NCI-H146 treated with DMSO at 0.1 percent for 48 hours (cell line): ENCODE results near the gene GPR37L1.
"Not testable (repeated sequence)": the region's sequence is repeated elsewhere in the genome, so short reads cannot be mapped to it uniquely, and the experiment has no call there.

Experiments
- DNase-seq: peaks from one replicate; lab custom pipeline; 2025; ENCODE audit not compliant: unreplicated experiment; lab: John Stamatoyannopoulos, UW

GPR37L1 gene

DNA sequence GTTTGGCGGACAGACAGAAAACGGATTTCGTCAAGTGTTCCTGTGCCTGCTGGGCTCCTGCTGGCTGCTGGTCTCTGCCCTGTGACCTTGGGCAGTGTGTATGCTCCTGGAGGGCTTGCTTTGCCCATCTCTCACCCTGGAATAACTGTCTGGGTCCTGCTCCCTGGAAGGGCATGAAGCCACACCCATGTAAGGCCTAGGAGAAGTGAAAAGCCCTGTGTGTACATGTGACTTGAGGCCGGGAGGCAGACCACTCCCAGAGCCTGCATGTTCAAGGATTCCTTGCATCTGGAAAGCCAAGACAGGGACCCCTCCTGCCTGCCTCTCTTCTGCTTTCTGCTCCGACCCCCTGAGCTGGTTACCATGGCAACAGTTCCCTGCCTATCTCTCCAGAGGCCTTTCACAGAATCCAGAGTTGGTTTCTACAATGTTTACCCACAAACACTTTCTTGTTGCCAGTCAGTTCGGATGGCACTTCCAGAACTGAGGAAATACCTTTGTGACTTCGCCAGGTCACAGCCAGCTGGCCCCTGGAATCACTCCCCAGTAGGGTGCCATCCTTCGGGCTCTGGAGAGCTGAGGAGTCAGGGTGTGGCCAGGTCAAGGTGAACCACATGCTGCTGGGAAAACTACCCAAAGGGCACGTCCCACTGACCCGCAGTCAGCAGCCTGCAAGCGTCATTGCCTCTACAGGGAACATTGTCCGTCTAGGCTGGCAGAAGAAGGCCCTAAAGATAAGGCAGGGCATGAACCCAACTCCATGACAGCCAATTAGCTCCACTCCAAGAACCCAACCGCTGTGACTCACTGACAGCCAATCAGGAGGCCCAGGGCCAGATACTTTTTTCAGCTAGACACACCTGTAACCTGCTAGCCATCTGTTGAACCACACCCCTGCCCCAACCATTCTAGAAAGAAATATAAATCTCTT, 14.7 kb upstream of the GPR37L1 start:
- peak; percentile 28 for DNase-seq

GRCh38 chr1:202110977-202111376, 11.7 kb upstream of the GPR37L1 start:
- no peak for DNase-seq

- not testable (repeated sequence) for DNase-seq
Observed at GRCh38 chr1:202111589-202111988, 11.1 kb upstream of the GPR37L1 start.

DNA sequence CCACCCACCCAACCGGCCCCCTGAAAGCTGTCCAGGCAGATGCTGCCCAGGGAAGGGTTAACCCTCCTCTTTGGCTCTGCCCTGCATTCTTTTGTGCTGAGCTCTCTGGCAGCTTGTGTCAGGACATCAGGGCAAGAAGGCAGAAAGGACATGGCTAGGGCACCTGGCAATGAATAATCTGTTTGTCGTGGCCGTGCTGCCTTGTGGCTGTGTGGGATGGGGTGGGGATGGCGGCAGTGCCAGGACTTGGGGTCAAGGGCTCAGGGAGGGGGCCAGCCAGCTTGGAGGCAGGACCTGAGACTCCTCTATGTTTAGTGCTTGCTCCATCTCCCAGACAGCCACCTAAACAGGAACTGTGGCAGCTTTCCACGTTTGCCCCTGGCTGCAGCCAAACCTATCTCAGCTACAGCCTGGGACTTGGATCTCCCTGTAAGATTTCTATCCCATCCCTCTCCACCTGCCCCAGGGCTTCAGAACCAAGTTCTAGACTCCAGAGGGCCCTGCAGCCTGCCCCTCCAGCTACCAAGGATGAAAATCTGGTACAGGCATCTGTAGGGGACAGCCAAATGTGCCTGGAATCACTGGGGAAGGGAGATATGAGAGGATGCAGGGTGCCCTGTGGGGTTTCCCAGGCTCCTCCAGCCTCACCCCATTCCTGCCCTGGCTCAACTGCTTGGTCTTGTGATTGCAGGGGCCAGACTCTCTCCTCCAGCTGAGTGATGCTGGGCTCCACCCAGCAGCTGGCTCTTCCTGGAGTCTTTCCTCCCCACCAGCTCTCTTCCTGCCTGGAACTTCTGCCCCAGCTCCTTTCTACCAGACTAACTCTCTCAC, 9.6 kb upstream of the GPR37L1 start:
- no peak for DNase-seq

DNA sequence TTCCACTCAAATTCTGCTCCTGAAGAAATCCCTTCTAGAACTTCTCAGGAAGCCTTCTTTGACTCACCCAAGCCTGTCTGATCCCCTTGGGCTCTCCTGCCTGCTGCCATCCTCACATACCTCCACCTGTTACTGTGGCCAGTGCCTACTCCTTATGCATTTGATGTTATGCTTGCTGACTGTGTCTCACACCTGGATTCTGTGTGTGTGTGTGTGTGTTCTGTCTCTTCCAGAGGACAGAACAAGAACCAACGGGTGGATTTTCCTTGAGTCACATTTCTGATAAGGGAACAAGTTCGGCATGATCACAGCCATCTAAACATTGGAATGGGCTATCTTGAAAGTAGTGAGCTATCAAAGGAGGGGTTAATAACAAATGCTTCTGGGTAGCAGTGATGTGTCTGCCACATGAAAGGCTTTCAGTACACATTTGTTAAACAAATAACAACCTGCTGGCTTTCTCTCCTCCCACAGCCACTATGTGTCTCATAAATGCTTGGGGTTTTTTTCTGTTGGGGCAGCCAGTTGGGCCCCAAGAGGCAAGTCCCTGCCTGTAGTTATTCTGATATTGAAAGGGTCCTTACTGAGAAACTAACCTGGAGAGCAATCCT, 8.9 kb upstream of the GPR37L1 start:
- no peak for DNase-seq

DNA sequence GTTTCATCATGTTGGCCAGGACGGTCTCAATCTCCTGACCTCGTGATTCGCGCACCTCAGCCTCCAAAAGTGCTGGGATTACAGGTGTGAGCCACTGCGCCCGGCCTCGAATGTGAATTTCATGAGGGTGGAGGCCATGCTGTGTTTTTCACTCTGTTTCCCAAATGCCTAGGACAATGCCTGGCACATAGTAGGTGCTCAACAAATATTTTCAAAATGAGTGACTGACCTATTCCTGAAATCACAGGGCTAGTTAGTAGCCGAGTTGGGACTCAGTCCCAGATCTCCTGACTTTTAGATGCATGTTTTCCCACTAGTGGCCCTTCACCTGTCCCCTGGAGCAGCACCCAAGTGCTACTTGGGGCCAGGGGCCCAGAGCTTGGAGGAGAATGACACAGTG, 6.4 kb upstream of the GPR37L1 start:
- DNase-seq: no peak

- DNase-seq: no peak
Observed at GRCh38 chr1:202117898-202118371, 4.8 kb upstream of the GPR37L1 start.

DNA sequence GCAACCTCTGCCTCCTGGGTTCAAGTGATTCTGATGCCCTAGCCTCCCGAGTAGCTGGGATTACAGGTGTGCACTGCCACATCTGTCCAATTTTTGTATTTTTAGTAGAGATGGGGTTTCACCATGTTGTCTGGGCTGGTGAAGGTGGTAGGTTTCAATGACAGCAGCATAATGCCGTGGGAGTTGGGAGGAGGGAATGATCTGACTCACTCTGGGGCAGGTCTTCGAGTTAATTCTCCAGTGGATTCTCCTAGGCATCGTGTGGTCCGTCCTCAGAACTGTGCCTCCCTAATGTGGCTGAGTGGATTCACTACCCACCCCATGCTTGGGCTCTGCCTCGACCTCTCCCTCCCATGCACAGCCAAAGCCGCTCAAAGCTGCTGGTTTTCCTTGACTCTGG, 1.7 kb upstream of the GPR37L1 start:
- DNase-seq: no peak

DNA sequence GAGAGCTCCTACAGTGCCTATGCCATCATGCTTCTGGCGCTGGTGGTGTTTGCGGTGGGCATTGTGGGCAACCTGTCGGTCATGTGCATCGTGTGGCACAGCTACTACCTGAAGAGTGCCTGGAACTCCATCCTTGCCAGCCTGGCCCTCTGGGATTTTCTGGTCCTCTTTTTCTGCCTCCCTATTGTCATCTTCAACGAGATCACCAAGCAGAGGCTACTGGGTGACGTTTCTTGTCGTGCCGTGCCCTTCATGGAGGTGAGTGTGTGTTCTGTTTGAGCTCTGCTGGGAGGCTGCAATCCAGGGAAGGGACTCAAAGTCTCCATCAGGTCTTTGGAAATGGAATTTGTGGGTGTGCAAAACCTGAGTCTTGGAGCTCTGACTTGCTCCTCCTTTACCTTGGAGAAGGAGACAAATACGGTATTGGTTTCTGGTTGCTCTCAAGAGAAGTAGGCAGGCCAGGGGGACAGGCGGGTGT, 658 bp downstream of the GPR37L1 start:
- no peak for DNase-seq

GRCh38 chr1:202124142-202124541, 1.4 kb downstream of the GPR37L1 start:
- DNase-seq: no peak

DNA sequence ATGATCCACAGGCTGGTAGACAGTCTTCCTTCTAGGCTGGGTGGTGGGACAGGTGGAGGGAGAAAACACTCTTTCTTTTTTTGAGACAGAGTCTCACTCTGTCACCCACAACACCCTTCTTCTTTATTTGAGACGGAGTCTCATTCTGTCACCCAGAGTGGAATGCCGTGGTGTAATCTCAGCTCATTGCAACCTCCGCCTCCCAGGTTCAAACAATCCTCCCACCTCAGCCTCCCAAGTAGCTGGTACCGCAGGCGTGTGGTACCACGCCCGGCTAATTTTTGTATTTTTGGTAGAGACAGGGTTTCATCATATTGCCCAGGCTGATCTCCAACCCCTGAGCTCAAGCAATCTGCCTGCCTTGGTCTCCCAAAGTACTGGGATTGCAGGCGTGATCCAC, 2.9 kb downstream of the GPR37L1 start:
- DNase-seq: no peak

DNA sequence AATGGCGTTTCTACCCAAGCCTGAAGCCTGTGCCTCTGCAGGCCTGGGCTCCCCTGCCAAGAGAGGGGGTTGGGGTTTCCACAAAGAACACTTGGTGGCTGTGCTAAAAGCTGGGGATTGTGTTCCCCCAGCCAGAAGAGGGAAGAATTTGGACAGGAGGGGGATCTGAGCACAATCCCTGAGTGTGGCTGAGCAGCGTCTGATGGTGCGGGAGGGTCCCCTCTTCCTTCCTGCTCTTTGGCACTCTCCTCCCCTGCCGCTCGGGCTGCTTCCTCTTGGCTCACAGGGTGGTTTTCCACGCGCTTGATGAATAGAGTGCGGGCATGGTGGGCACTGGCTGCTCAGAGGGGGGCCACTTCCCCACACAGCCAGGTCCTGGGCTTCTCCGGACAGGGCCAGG, 3.7 kb downstream of the GPR37L1 start:
- no peak for DNase-seq

GRCh38 chr1:202127061-202127460, 4.3 kb downstream of the GPR37L1 start:
- no peak for DNase-seq

GRCh38 chr1:202127836-202128622, 5.3 kb downstream of the GPR37L1 start:
- DNase-seq: no peak

GRCh38 chr1:202129453-202130296, 7.0 kb downstream of the GPR37L1 start:
- DNase-seq: no peak

DNA sequence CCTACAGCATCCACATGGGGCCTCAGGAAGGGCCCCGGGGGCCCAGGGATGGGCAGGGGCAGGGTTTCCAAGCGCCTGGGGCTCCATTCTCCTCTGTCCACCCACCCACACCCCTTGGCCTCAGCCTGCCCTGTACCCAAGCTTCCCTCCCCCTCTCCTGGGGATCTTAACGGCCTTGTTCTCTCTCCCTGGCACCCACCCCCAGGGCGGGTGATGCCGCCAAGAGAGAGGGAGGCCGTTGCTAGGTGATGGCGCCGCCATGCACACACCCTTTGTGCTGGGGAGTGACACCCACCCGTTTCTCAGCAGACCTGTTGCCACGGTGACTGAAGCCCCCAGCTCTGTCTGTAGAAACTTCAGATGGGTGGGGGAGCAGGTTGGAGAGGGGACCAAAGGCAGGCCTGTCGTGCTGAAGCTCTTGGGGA, 7.6 kb downstream of the GPR37L1 start:
- no peak for DNase-seq

- DNase-seq: no peak
Observed at GRCh38 chr1:202130816-202131522, 8.3 kb downstream of the GPR37L1 start.

DNA sequence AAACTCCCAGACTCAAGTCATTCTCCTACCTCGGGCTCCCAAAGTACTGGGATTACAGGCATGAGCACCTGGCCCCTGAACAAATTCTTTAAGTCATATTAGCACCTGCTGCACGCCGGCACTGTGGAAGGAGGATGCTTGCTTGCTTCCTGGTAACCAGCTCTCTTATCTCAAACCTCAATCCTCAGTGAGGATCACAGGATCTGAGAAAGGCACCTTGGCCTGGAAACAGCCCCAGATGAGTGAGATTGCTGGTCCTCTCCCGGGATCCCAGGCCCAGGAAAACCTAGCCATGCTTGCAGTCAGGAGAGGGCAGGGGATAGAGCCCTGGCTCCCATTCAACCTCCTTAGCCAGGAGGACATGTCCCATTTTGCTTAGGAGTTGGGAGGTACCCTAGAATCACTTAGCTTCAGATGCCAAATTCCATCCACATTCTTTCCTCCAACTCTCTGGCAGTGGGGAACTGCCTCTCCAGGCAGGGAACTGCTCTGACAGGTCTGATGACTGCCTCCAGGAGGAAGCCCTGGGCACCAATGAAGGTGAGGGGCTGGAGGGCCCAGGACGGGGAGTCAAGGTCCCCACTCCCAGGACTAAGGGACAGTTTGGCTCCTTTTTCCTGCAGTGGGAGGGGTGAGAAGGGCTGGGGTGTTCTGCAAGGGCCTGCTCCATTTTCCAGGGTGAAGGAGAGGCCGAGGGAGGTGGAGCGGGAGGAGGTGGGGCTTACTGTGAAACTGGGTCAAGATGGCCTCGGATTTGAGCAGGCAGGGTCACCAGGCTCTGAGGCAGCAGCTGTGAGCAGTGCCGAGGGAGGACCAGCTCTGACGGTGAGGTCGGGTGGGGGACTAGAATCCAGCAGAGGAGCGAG, 9.5 kb downstream of the GPR37L1 start:
- DNase-seq: no peak
